Measurements from ENCODE around the gene COL1A2. TPM values are rescaled to one million over a fixed set of nuclear protein-coding genes. Genes with fewer than 3 reads are reported as not detected.
A peak's percentile ranks its signal among the peaks of the same experiment; 100 is the strongest.

COL1A2 gene
- 100 to 1,000 TPM in 1 of 4 donors, 10 to 100 TPM in 3; 28.0 to 404 (median 59.1) TPM for total RNA-seq

DNA sequence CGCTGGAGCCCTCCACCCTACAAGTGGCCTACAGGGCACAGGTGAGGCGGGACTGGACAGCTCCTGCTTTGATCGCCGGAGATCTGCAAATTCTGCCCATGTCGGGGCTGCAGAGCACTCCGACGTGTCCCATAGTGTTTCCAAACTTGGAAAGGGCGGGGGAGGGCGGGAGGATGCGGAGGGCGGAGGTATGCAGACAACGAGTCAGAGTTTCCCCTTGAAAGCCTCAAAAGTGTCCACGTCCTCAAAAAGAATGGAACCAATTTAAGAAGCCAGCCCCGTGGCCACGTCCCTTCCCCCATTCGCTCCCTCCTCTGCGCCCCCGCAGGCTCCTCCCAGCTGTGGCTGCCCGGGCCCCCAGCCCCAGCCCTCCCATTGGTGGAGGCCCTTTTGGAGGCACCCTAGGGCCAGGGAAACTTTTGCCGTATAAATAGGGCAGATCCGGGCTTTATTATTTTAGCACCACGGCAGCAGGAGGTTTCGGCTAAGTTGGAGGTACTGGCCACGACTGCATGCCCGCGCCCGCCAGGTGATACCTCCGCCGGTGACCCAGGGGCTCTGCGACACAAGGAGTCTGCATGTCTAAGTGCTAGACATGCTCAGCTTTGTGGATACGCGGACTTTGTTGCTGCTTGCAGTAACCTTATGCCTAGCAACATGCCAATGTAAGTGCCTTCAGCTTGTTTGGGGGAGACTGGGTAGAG, at the start of gene COL1A2:
TSS of gene COL1A2 (plus strand) at position 459 of the 704 bp plus-strand sequence. CDS start at position 596, 137 bp downstream.
- Histone ChIP-seq H3K4me1 (no peaks in the 10 kb centered on the region), H3K27me3 (no peaks in the 10 kb centered on the region), H3K36me3 (no peaks in the 10 kb centered on the region), H3K4me3 (peak within 1 kb of the TSS; percentile 35 to 48 (median 42)), H3K9me3 (no peaks in the 10 kb centered on the region), H3K27ac (peak within 1 kb of the TSS; percentile 42 to 91 (median 72))
- DNase-seq, result peak; percentile 25 to 64 (median 63)
- TF ChIP-seq, protein P1, sequence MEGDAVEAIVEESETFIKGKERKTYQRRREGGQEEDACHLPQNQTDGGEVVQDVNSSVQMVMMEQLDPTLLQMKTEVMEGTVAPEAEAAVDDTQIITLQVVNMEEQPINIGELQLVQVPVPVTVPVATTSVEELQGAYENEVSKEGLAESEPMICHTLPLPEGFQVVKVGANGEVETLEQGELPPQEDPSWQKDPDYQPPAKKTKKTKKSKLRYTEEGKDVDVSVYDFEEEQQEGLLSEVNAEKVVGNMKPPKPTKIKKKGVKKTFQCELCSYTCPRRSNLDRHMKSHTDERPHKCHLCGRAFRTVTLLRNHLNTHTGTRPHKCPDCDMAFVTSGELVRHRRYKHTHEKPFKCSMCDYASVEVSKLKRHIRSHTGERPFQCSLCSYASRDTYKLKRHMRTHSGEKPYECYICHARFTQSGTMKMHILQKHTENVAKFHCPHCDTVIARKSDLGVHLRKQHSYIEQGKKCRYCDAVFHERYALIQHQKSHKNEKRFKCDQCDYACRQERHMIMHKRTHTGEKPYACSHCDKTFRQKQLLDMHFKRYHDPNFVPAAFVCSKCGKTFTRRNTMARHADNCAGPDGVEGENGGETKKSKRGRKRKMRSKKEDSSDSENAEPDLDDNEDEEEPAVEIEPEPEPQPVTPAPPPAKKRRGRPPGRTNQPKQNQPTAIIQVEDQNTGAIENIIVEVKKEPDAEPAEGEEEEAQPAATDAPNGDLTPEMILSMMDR (IDR thresholded peaks at IDR 0.05), result no peak
- no peak for TF ChIP-seq POLR2A (IDR thresholded peaks at IDR 0.05)

DNA sequence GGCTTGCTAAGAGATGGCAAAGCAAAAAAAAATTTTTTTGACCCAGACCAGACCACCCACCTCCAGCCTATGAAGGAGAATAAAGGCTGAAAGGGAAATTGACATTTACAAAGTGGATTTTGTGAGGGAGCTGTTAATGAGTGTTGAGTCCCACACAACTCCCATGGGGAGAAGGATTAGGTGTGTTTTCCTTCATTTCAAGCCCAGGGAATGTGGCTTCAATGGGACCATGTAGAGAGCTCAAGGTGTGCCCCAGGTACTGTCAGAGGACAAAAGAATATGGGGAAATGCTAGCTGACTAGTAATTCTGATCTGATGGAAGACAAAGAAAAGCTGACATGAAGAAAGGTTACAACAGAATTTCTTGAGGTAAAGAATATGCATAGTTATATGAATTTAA, 48.8 kb upstream of the COL1A2 start:
- no peak for TF ChIP-seq POLR2A (IDR thresholded peaks at IDR 0.05)
- TF ChIP-seq, protein P1 (IDR thresholded peaks at IDR 0.05), result no peak
- H3K36me3 ChIP-seq, result no peaks in the 10 kb centered on the region
- no peak overlapping the region for H3K4me3 ChIP-seq
- H3K9me3 ChIP-seq, result no peaks in the 10 kb centered on the region
- no peaks in the 10 kb centered on the region for H3K27me3 ChIP-seq
- DNase-seq, result no peak
- no peak overlapping the region for H3K27ac ChIP-seq
- no peaks in the 10 kb centered on the region for H3K4me1 ChIP-seq

DNA sequence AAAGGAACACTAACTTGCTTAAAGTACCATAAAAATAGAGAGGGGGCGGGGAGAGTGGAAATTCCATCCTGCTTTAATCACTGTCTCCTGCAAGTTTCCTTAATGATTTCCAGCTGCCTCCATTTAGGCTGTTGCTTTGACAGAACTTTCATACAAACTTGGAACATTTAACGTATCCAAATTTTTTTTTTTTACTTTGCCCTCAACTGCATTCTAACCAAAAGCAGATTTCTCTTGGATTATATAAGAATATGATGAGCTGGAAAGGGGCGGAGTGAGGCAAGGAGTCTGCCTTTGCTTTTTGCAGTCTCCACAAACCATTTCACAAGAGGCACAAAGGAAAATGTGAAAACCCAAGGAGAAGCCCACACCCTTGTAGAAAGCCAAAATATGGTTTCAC, 46.6 kb upstream of the COL1A2 start:
- H3K27ac ChIP-seq, result peak overlapping the region in 2 of 4 donors; percentile 33 to 55

DNA sequence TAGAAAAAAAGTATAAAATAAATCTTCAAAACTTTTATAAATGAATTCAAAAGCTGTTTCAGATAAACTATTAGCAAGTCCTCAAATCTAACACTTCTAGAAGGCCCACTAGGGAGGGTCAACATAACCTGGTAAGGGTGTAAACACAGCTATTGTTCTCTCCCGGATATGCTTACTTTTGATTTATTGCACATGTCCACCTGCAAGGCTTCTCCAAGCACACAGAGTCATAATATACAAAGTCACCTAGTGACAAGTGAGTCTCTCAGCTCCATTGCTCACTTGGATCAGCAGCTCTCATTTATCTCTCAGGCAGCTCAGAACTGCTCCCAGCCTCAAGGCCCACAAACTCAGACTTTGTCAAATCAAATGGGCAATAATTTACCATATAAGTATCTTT, 44.0 kb upstream of the COL1A2 start:
- DNase-seq, result no peak
- TF ChIP-seq, protein P1 (IDR thresholded peaks at IDR 0.05), result no peak
- no peak for TF ChIP-seq POLR2A (IDR thresholded peaks at IDR 0.05)
- no peaks in the 10 kb centered on the region for H3K36me3 ChIP-seq
- no peak overlapping the region for H3K4me3 ChIP-seq
- no peaks in the 10 kb centered on the region for H3K27me3 ChIP-seq
- no peak overlapping the region for H3K27ac ChIP-seq
- no peaks in the 10 kb centered on the region for H3K9me3 ChIP-seq
- H3K4me1 ChIP-seq, result no peaks in the 10 kb centered on the region

More for the DNA sequence above, 46.6 kb upstream of the COL1A2 start:
- Histone ChIP-seq H3K9me3 (no peaks in the 10 kb centered on the region), H3K27me3 (no peaks in the 10 kb centered on the region), H3K36me3 (no peaks in the 10 kb centered on the region), H3K4me1 (no peaks in the 10 kb centered on the region), H3K4me3 (no peak overlapping the region)
- DNase-seq, result no peak
- TF ChIP-seq, protein P1 (IDR thresholded peaks at IDR 0.05), result no peak
- no peak for TF ChIP-seq POLR2A (IDR thresholded peaks at IDR 0.05)

DNA sequence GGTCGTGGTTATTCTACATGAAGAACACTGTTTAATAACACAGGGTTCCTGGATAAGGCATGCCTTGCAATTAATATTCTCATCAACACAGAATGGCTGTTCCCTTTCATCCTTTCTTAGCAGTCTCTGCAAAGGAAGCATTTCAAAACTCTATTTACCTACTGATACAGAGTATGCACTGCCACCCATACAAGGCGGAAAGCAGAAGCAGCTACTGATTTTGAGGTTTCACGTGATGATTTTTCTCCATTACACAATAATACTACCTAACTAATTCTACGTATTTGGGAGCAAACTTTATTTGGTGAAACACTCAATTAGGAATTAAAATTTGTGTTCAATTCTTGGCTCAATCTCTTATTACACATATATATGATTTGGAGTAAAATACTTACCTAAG, 43.0 kb upstream of the COL1A2 start:
- no peak for DNase-seq
- no peak overlapping the region for H3K27ac ChIP-seq
- no peaks in the 10 kb centered on the region for H3K9me3 ChIP-seq
- H3K36me3 ChIP-seq, result no peaks in the 10 kb centered on the region
- no peaks in the 10 kb centered on the region for H3K27me3 ChIP-seq
- no peak overlapping the region for H3K4me3 ChIP-seq
- TF ChIP-seq POLR2A (IDR thresholded peaks at IDR 0.05), result no peak
- TF ChIP-seq, protein P1 (IDR thresholded peaks at IDR 0.05), result no peak
- H3K4me1 ChIP-seq, result no peaks in the 10 kb centered on the region
